ENCODE results near the gene MIA2.

MIA2 gene

DNA sequence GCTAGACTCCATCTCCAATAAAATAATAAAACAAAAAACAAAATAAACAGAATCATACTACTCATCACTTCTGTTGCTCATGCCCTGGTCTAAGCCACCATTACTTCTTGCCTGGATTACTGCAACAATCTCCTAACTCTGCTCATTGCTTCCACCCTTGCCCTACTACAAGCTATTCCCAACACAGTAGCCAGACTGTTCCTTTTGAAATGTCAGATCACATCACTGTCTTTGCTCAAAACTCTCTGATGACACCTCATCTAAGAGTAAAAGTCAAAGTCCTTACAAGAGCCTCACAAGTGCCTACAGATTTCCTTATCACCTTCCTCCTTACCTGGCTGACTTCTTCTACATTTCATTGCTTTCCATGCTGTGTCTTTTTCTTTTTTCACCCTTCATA is 188.5 kb downstream of the MIA2 start:
- no peaks in the 10 kb centered on the region for H3K36me3 ChIP-seq (ENCODE audit: insufficient read depth)
- TF ChIP-seq CTCF (conservative IDR thresholded peaks at IDR 0.05; ENCODE audit: low read depth, low read length) = no peak
- H3K79me2 ChIP-seq (ENCODE audit: insufficient read depth, low read depth) = peaks cover 15% of the 10 kb centered on the region
- no peak overlapping the region for H3K27ac ChIP-seq
- no peak overlapping the region for H3K4me2 ChIP-seq
- H2AFZ ChIP-seq (ENCODE audit: low read depth) = no peak overlapping the region
- H3K4me3 ChIP-seq (IDR thresholded peaks at IDR 0.05; ENCODE audit: insufficient read depth, low read depth, low read length) = no peak overlapping the region
- no peaks in the 10 kb centered on the region for H4K20me1 ChIP-seq (ENCODE audit: insufficient read depth)
- H3K4me1 ChIP-seq (ENCODE audit: low read depth, poor library complexity, severe bottlenecking) = no peaks in the 10 kb centered on the region
- no peak overlapping the region for H3K9ac ChIP-seq
- no peaks in the 10 kb centered on the region for H3K27me3 ChIP-seq (ENCODE audit: insufficient read depth, low read depth)

DNA sequence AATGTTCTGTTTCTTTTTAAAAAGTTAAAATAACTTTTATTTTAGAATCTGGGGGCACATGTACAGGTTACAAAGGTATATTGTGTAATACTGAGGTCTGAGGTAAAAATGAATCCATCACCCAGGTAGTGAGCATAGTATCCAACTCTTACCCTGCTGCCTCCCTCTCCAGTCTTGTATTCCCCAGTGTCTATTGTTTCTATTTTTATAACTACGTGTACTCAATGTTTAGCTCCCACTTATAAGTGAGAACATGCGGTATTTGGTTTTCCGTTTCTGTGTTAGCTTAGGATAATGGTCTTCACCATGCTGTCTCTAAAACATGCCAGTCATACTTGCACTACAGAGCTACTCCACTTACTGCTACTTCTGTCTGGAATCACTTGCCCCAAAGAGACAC is 190.1 kb downstream of the MIA2 start:
- Histone ChIP-seq H3K4me3 (IDR thresholded peaks at IDR 0.05; ENCODE audit: insufficient read depth, low read depth, low read length) (no peak overlapping the region), H4K20me1 (ENCODE audit: insufficient read depth) (no peaks in the 10 kb centered on the region), H3K27ac (no peak overlapping the region), H2AFZ (ENCODE audit: low read depth) (no peak overlapping the region), H3K9ac (no peak overlapping the region), H3K27me3 (ENCODE audit: insufficient read depth, low read depth) (no peaks in the 10 kb centered on the region), H3K4me2 (no peak overlapping the region), H3K4me1 (ENCODE audit: low read depth, poor library complexity, severe bottlenecking) (peaks cover 2% of the 10 kb centered on the region), H3K79me2 (ENCODE audit: insufficient read depth, low read depth) (peaks cover 31% of the 10 kb centered on the region), H3K36me3 (ENCODE audit: insufficient read depth) (no peaks in the 10 kb centered on the region)
- TF ChIP-seq CTCF (conservative IDR thresholded peaks at IDR 0.05; ENCODE audit: low read depth, low read length) = no peak

DNA sequence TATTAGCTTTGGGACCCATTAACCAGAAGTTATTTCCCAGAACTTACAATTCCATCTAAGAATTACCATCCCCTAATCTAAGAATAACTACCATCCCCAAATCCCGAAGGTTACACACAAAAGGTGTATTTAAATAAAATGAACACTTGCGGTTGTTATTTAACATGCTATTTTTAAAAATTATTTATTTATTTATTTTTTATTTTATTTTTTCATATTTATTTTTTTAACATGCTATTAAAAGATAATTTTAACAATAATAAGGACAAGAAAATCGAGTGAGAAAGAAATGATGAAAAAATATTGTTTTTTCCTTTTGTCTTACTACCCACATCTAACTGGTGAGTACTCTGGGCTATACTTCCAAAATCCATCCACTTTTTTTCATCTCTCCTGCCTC is 192.2 kb downstream of the MIA2 start:
- no peak overlapping the region for H3K4me2 ChIP-seq

DNA sequence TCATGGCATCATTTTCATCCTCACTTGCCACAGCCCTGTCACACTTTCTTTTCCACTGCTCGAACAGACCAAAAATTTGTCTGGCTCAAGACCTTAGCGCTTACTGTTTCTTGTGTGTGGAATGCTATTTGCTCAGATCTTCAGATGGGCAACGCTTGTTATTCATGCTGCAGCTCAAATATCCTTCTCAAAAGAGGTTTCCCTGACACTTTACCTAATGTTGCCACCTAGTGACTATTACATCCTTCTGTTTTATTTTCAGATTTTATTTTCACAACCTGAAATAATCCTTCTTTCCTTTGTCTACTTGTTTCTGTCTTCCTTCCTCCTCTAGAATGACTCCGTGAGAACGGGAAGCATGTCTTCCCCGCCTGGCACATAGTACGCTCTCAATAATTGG is 192.9 kb downstream of the MIA2 start:
- Histone ChIP-seq H3K27me3 (ENCODE audit: insufficient read depth, low read depth) (no peaks in the 10 kb centered on the region), H3K4me2 (no peak overlapping the region), H3K4me3 (IDR thresholded peaks at IDR 0.05; ENCODE audit: insufficient read depth, low read depth, low read length) (no peak overlapping the region), H4K20me1 (ENCODE audit: insufficient read depth) (no peaks in the 10 kb centered on the region), H3K9ac (no peak overlapping the region), H3K79me2 (ENCODE audit: insufficient read depth, low read depth) (peaks cover 58% of the 10 kb centered on the region), H3K36me3 (ENCODE audit: insufficient read depth) (no peaks in the 10 kb centered on the region), H3K4me1 (ENCODE audit: low read depth, poor library complexity, severe bottlenecking) (peaks cover 19% of the 10 kb centered on the region), H3K27ac (no peak overlapping the region), H2AFZ (ENCODE audit: low read depth) (no peak overlapping the region)
- peak; percentile 29; the same call in 1 of the 2 replicates for TF ChIP-seq CTCF (conservative IDR thresholded peaks at IDR 0.05; ENCODE audit: low read depth, low read length)

More for the DNA sequence above, 192.2 kb downstream of the MIA2 start:
- no peak overlapping the region for H3K4me3 ChIP-seq (IDR thresholded peaks at IDR 0.05; ENCODE audit: insufficient read depth, low read depth, low read length)
- TF ChIP-seq CTCF (conservative IDR thresholded peaks at IDR 0.05; ENCODE audit: low read depth, low read length) = no peak
- no peak overlapping the region for H3K9ac ChIP-seq
- H3K36me3 ChIP-seq (ENCODE audit: insufficient read depth) = no peaks in the 10 kb centered on the region
- H3K79me2 ChIP-seq (ENCODE audit: insufficient read depth, low read depth) = peaks cover 52% of the 10 kb centered on the region
- no peak overlapping the region for H3K27ac ChIP-seq
- no peaks in the 10 kb centered on the region for H3K27me3 ChIP-seq (ENCODE audit: insufficient read depth, low read depth)
- H4K20me1 ChIP-seq (ENCODE audit: insufficient read depth) = no peaks in the 10 kb centered on the region
- H3K4me1 ChIP-seq (ENCODE audit: low read depth, poor library complexity, severe bottlenecking) = peaks cover 19% of the 10 kb centered on the region
- no peak overlapping the region for H2AFZ ChIP-seq (ENCODE audit: low read depth)
